SH-SY5Y (cell line): Measurements from ENCODE around the gene PTPN14.

ENCODE experiments used
- GATA2 ChIP-seq: IDR thresholded peaks from 2 replicates; pipeline ENCODE4 v1.6.1; 2011; ENCODE audit warnings: mild to moderate bottlenecking, low read depth, low read length
- GATA3 ChIP-seq: IDR thresholded peaks from 2 replicates; pipeline ENCODE4 v1.6.1; 2011; ENCODE audit warnings: low read depth, mild to moderate bottlenecking, low read length, moderate library complexity

PTPN14 gene

DNA sequence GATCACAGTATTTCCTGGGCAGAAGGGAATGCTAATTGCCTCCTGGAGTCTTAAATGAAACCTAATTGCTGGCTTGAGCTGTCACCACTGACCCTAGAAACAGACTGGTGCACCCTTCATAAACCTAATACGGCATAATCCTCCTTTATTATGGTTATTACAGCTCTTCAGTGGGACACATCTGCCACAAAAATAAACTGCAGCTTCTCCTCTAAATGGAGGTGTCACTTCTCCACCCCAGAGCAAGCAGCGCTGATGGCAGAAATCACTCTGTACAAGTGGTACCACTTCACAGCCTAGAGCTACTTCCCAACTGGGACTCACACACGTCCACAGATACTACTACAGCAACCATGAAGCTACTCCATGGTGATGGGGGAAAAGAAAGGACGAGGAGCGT is 11.1 kb downstream of the PTPN14 start:
- no peak for TF ChIP-seq GATA2
- no peak for TF ChIP-seq GATA3

GRCh38 chr1:214538496-214538895 is 12.9 kb downstream of the PTPN14 start:
- TF ChIP-seq GATA3: no peak

GRCh38 chr1:214537872-214538473 is 13.4 kb downstream of the PTPN14 start:
- TF ChIP-seq GATA2 (no peak), GATA3 (no peak)

- TF ChIP-seq GATA3 (no peak), GATA2 (no peak)
Measured at GRCh38 chr1:214537219-214537618, 14.2 kb downstream of the PTPN14 start.

GRCh38 chr1:214532070-214532469 is 19.3 kb downstream of the PTPN14 start:
- TF ChIP-seq GATA2: no peak
- TF ChIP-seq GATA3: no peak

GRCh38 chr1:214525535-214526019 is 25.8 kb downstream of the PTPN14 start:
- TF ChIP-seq GATA2 (no peak), GATA3 (no peak)

DNA sequence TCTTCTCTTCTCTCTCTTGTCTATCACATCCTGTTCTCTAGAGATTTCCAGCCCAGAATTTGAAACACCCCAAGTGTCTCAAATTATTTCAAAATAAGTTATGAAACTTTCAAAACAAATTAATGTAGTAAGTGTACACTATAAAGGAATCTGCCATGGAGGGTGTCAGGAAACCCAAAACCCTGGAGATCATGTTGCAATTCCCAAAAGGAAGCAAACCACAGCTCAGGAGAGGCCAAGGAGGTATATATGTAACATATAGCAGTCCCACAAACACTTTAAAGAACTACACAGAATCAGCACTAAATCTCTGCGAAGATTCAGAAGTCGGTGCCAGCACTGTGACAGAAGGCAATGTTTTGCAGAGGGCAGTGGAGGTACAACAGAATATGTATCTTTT is 26.6 kb downstream of the PTPN14 start:
- TF ChIP-seq GATA2 (no peak), GATA3 (no peak)

DNA sequence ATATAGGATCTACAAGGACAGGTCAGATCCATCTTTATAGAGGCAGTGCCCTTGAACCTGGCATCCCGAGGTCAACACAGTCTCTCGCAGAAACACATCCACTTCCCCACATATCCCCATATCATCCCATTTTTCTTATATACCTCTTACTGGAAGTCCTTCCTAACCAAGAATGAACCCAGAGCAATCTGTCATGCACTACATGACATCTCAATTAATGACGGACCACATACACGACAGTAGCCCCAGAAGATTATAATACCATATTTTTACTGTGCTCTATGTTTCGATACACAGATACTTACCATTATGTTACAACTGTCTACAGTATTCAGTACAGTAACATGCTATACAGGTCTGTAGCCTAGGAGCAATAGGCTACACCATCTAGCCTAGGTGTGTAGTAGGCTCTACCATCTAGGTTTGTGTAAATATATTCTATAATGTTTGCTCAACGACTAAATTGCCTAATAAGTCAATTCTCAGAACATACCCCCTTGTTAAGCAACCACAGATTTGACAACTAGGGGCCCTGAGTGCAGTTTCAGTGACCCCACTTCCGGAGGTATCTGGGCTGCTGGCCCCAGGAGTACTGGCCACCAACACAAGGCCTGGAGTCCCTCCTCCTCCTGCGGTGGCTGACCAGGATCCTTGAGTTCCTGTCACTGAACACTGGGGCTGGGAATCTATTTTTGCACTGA is 28.1 kb downstream of the PTPN14 start:
- no peak for TF ChIP-seq GATA2
- no peak for TF ChIP-seq GATA3

- TF ChIP-seq GATA2 (no peak), GATA3 (no peak)
Measured at GRCh38 chr1:214520544-214521165, 30.7 kb downstream of the PTPN14 start.

- no peak for TF ChIP-seq GATA2
- no peak for TF ChIP-seq GATA3
Measured at GRCh38 chr1:214518361-214518760, 33.0 kb downstream of the PTPN14 start.

GRCh38 chr1:214516434-214517326 is 34.7 kb downstream of the PTPN14 start:
- TF ChIP-seq GATA3: no peak
- TF ChIP-seq GATA2: no peak

GRCh38 chr1:214515544-214516433 is 35.6 kb downstream of the PTPN14 start:
- TF ChIP-seq GATA2 (no peak), GATA3 (no peak)

DNA sequence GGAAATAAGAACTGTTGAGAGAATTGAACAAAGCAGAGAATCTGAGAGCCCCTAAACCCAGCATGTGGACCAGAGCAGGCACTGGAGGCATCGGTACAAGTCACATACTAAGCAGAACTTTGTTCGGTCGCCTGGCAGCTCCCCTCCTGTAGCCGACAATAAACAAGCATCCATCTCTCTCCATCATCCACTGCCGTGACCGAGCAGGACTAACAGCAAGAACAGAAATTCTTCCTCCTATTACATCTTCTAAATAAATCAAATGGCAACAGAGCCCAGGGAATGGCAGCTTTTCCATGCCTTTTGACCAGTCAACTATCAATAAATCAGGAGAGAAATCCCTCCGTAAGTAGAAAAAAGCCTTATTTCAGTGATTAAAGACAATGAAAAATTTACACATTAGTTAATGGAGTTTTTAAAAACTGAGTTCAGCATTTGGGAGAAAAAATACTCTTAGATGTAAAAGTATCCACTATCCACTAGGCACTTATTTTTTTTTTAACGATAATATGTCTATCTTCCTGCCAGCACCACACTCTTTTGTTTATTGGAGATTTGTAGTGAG is 36.5 kb downstream of the PTPN14 start:
- TF ChIP-seq GATA2 (no peak), GATA3 (no peak)
